SK-N-SH (cell line): ENCODE results near the gene SFMBT2. TPM values are rescaled to one million over a fixed set of nuclear protein-coding genes. Genes with fewer than 3 reads are reported as not detected.
A peak's percentile ranks its signal among the peaks of the same experiment; 100 is the strongest.

Source experiments
- CTCF ChIA-PET: fragments of 300-600, 350-600 bp; formaldehyde crosslinking; extraction: SDS; loops from one replicate; lab custom pipeline; 2021; lab: Yijun Ruan, JAX
- POLR2A ChIA-PET: fragments of 350-600 bp; sonication (Branson Sonifier 250); formaldehyde crosslinking; extraction: SDS; loops from one replicate; lab custom pipeline; 2020; ENCODE audit warnings: antibody characterized with exemption, inconsistent platforms; lab: Yijun Ruan, JAX
- DNase-seq: peaks from one replicate; pipeline ENCODE4 v3.0.0; 2012
- H2AFZ ChIP-seq: fragments of 200-600 bp; sonication (generic); 2 replicates; pipeline ENCODE4 v1.8.1; 2016; ENCODE audit warnings: antibody characterized with exemption, mild to moderate bottlenecking, low read depth
- H3F3A ChIP-seq: fragments of 200-600 bp; sonication (generic); replicated peaks from 2 replicates; pipeline ENCODE3; 2016; ENCODE audit warnings: antibody characterized with exemption, mild to moderate bottlenecking; ENCODE audit not compliant: insufficient read depth
- H3K27ac ChIP-seq, 2 experiments: fragments of 200-500 bp in 1 of 2; fragments of 200-600 bp in 1 of 2; sonication (Bioruptor generic) in 1 of 2; sonication (generic), shearing (Covaris generic) in 1 of 2; 2 replicates each; pipeline versions ENCODE4 v1.5.1 to v1.6.1; 2014 to 2016; ENCODE audit warnings: low read depth in 2 of 2, inconsistent platforms in 1 of 2, low read length in 1 of 2, mild to moderate bottlenecking in 1 of 2, mixed read lengths in 1 of 2
- H3K27me3 ChIP-seq: fragments of 200-600 bp; sonication (generic), shearing (Covaris generic); 2 replicates; pipeline ENCODE4 v1.6.1; 2016; ENCODE audit warnings: mixed run types; ENCODE audit not compliant: insufficient read depth
- H3K36me3 ChIP-seq, 2 experiments: fragments of 200-500 bp in 1 of 2; fragments of 200-600 bp in 1 of 2; sonication (Bioruptor generic) in 1 of 2; sonication (generic) in 1 of 2; replicated peaks in 1 of 2; 2 replicates each; pipeline versions ENCODE3 to v1.5.1; 2014 to 2016; ENCODE audit warnings: low read length in 1 of 2, mild to moderate bottlenecking in 1 of 2; ENCODE audit not compliant: insufficient read depth in 2 of 2, control insufficient read depth in 1 of 2
- H3K4me1 ChIP-seq, 2 experiments: fragments of 200-500 bp in 1 of 2; fragments of 200-600 bp in 1 of 2; sonication (Bioruptor generic) in 1 of 2; sonication (generic), shearing (Covaris generic) in 1 of 2; 2 replicates each; pipeline versions ENCODE4 v1.5.1 to v1.6.1; 2014 to 2016; ENCODE audit warnings: low read depth in 1 of 2, low read length in 1 of 2, mixed run types in 1 of 2; ENCODE audit not compliant: insufficient read depth in 2 of 2, control insufficient read depth in 1 of 2
- H3K4me2 ChIP-seq: fragments of 200-600 bp; sonication (generic), shearing (Covaris generic); 2 replicates; pipeline ENCODE4 v1.6.1; 2017; ENCODE audit warnings: mixed run types
- H3K4me3 ChIP-seq, 2 experiments: fragments of 200-500 bp in 1 of 2; fragments of 200-600 bp in 1 of 2; sonication (Bioruptor generic) in 1 of 2; sonication (generic), shearing (Covaris generic) in 1 of 2; 2 replicates each; pipeline versions ENCODE4 v1.5.1 to v1.8.1; 2014 to 2016; ENCODE audit warnings: low read depth in 2 of 2, inconsistent platforms in 1 of 2, low read length in 1 of 2, mild to moderate bottlenecking in 1 of 2, mixed read lengths in 1 of 2, moderate library complexity in 1 of 2
- H3K79me2 ChIP-seq: fragments of 200-600 bp; sonication (generic); 2 replicates; pipeline ENCODE4 v1.8.1; 2017; ENCODE audit warnings: mild to moderate bottlenecking; ENCODE audit not compliant: insufficient read depth
- H3K9ac ChIP-seq: fragments of 200-600 bp; sonication (generic); 2 replicates; pipeline ENCODE4 v1.6.1; 2017; ENCODE audit warnings: mixed run types
- H3K9me2 ChIP-seq: fragments of 200-600 bp; sonication (generic); 2 replicates; pipeline ENCODE4 v1.6.1; 2017; ENCODE audit warnings: mixed run types
- H3K9me3 ChIP-seq: fragments of 200-600 bp; sonication (generic); 2 replicates; pipeline ENCODE4 v1.6.1; 2017; ENCODE audit warnings: mixed run types, mild to moderate bottlenecking, moderate library complexity
- H4K20me1 ChIP-seq: fragments of 200-600 bp; sonication (generic); 2 replicates; pipeline ENCODE4 v1.6.1; 2017; ENCODE audit warnings: mild to moderate bottlenecking, mixed run types; ENCODE audit not compliant: insufficient read depth
- CHD2 ChIP-seq: fragments of 150-350 bp; IDR thresholded peaks from 2 replicates; pipeline ENCODE4 v1.6.1; 2018; ENCODE audit warnings: low read length; ENCODE audit not compliant: partially characterized antibody
- CTCF ChIP-seq: fragments of 200-600 bp; sonication (generic); IDR thresholded peaks from 2 replicates; pipeline ENCODE4 v1.6.1; 2017; ENCODE audit warnings: antibody characterized with exemption, mild to moderate bottlenecking, moderate library complexity
- ELF1 ChIP-seq: IDR thresholded peaks from 2 replicates; pipeline ENCODE4 v1.4.0; 2012
- FOXM1 ChIP-seq: IDR thresholded peaks from 2 replicates; pipeline ENCODE4 v1.4.0; 2012; ENCODE audit warnings: low read depth, mild to moderate bottlenecking
- IRF3 ChIP-seq: fragments of 150-350 bp; IDR thresholded peaks from 2 replicates; pipeline ENCODE4 v1.6.1; 2016; ENCODE audit warnings: mild to moderate bottlenecking, low read depth, low read length
- MXI1 ChIP-seq: IDR thresholded peaks from 2 replicates; pipeline ENCODE4 v1.6.1; 2012; ENCODE audit warnings: mild to moderate bottlenecking, low read depth, low read length, improper control_type of control experiment
- NFIC ChIP-seq: IDR thresholded peaks from 2 replicates; pipeline ENCODE4 v1.4.0; 2012; ENCODE audit warnings: borderline replicate concordance
- POLR2AphosphoS5 ChIP-seq: IDR thresholded peaks from 2 replicates; pipeline ENCODE4 v1.6.1; 2012; ENCODE audit warnings: low read depth, low read length
- RAD21 ChIP-seq: IDR thresholded peaks from 2 replicates; pipeline ENCODE4 v1.6.1; 2012; ENCODE audit warnings: mild to moderate bottlenecking, low read length
- TAF1 ChIP-seq: IDR thresholded peaks from 2 replicates; pipeline ENCODE4 v1.6.1; 2012; ENCODE audit warnings: low read depth, mild to moderate bottlenecking, low read length, moderate library complexity, borderline replicate concordance
- USF2 ChIP-seq: fragments of 150-350 bp; IDR thresholded peaks from 2 replicates; pipeline ENCODE4 v1.6.1; 2017; ENCODE audit warnings: antibody characterized with exemption, low read length, low read depth, borderline replicate concordance
- ZBTB33 ChIP-seq: IDR thresholded peaks from 2 replicates; pipeline ENCODE4 v1.4.0; 2012; ENCODE audit warnings: low read depth, borderline replicate concordance
- WGBS: methylation state at CpG from one replicate; pipeline ENCODE4 v1.1.6; 2017; ENCODE audit warnings: low lambda C conversion rate; 5-methylcytosine and 5-hydroxymethylcytosine counted together
- polyA plus RNA-seq, 3 experiments: library from polyadenylated mRNA; depleted of rRNA; stranded (reverse); fragments of >200 nt; gene quantifications; 2 replicates each; pipeline ENCODE4 v1.2.3, GENCODE V29; 2012

SFMBT2 gene
- polyA plus RNA-seq, 1 of the 3 experiments (the other 2 are of a cell fraction), result 0.20 TPM

- H2AFZ ChIP-seq, result peak overlapping the region; percentile 81
- DNase-seq, result peak; percentile 74
- H3K4me3 ChIP-seq, result peak overlapping the region; percentile 57 to 72
- H3K36me3 ChIP-seq, result no peaks in the 10 kb centered on the region
- POLR2A ChIA-PET, result interaction anchor here (0.8 kb wide), 1 partner anchor 288 kb away, joined by 3 read pairs; no protein-coding TSS in a partner anchor
- H3K27me3 ChIP-seq, result peaks cover 38% of the 10 kb centered on the region
- H3K79me2 ChIP-seq, result no peaks in the 10 kb centered on the region
- H3K9me2 ChIP-seq, result no peaks in the 10 kb centered on the region
- CTCF ChIA-PET, result interaction anchor here (0.6 to 6.9 kb wide), 33 partner anchors 8 to 631 kb away, joined by 3 to 72 read pairs (median 4); no protein-coding TSS in a partner anchor
- no peak overlapping the region; a peak in 1 of 4 replicates for H3K27ac ChIP-seq
- no peak for TF ChIP-seq FOXM1
- TF ChIP-seq RAD21, result peak; percentile 29; the same call in 1 of the 2 replicates
- no peak for TF ChIP-seq TAF1
- TF ChIP-seq CHD2, result no peak
- TF ChIP-seq ZBTB33, result no peak
- TF ChIP-seq IRF3, result no peak
- TF ChIP-seq POLR2AphosphoS5, result no peak
- no peak for TF ChIP-seq ELF1
- no peak for TF ChIP-seq NFIC
- TF ChIP-seq USF2, result no peak
- no peak for TF ChIP-seq CTCF
- TF ChIP-seq MXI1, result peak; percentile 92
- TF ChIP-seq, all 33 proteins: peak for 2
- Histone ChIP-seq H3K9me3 (no peaks in the 10 kb centered on the region), H3F3A (no peaks in the 10 kb centered on the region), H3K4me2 (peak overlapping the region; percentile 94), H3K9ac (no peak overlapping the region), H3K4me1 (peaks cover 0 to 15% of the 10 kb centered on the region in 2 experiments; a peak in 1 of 4 replicates), H4K20me1 (no peaks in the 10 kb centered on the region)
- 2% methylated on average over 32 of the region's 38 CpGs for WGBS
These were observed 1.6 kb downstream of the SFMBT2 start for GRCh38 chr10:7409045-7409731.
